Esophagus muscularis mucosa (tissue), 4 donors: ENCODE measurements around the gene ATRNL1. TPM values are rescaled to one million over a fixed set of nuclear protein-coding genes. Genes with fewer than 3 reads are reported as not detected.

Experiments
- DNase-seq: peaks from one replicate; pipeline ENCODE4 v3.0.0-alpha.2; 2017; ENCODE audit errors: extremely low spot score
- H3K27ac ChIP-seq, 4 donors: fragments of 200-600 bp; sonication (generic); replicated peaks in 1 of 4; 1 replicate in 3 of 4; 2 replicates in 1 of 4; pipeline ENCODE4 v1.5.1; 2016 to 2019; ENCODE audit warnings: mild to moderate bottlenecking in 1 of 4
- H3K27me3 ChIP-seq, 4 donors: fragments of 200-600 bp; sonication (generic); one replicate each; pipeline versions ENCODE4 v1.5.1 to v1.6.0; 2016 to 2019
- H3K36me3 ChIP-seq, 4 donors: fragments of 200-600 bp; sonication (generic); one replicate each; pipeline ENCODE4 v1.5.1; 2016 to 2019
- H3K4me1 ChIP-seq, 4 donors: fragments of 200-600 bp; sonication (generic); one replicate each; pipeline ENCODE4 v1.5.1; 2016 to 2019
- H3K4me3 ChIP-seq, 4 donors: fragments of 200-600 bp; sonication (generic); 1 replicate in 2 of 4; 2 replicates in 2 of 4; pipeline ENCODE4 v1.5.1; 2016 to 2019; ENCODE audit warnings: mild to moderate bottlenecking in 4 of 4, moderate library complexity in 1 of 4
- H3K9me3 ChIP-seq, 4 donors: fragments of 200-600 bp; sonication (generic); 1 replicate in 3 of 4; 2 replicates in 1 of 4; pipeline ENCODE4 v1.5.1; 2016 to 2019
- EP300 ChIP-seq: sonication (generic); formaldehyde crosslinking; IDR thresholded peaks from one replicate; pipeline ENCODE4 v1.6.1; 2017; ENCODE audit warnings: antibody characterized with exemption
- POLR2A ChIP-seq: fragments of 450-650 bp; IDR thresholded peaks from one replicate; pipeline ENCODE4 v1.6.1; 2017; ENCODE audit warnings: antibody characterized with exemption, moderate library complexity, mild to moderate bottlenecking, low read depth
- POLR2AphosphoS5 ChIP-seq, 2 donors: sonication (generic); formaldehyde crosslinking; IDR thresholded peaks; one replicate each; pipeline ENCODE4 v1.6.1; 2017; ENCODE audit warnings: antibody characterized with exemption in 2 of 2
- WGBS: methylation state at CpG from one replicate; pipeline ENCODE4 v1.1.5; 2018; 5-methylcytosine and 5-hydroxymethylcytosine counted together
- intact Hi-C: fragments of 100-400 bp; cut with DNase I; formaldehyde crosslinking; loops from one replicate; pipeline ENCODE4 v1.15.1; 2023
- total RNA-seq, 4 donors: library from RNA; depleted of rRNA; stranded (reverse); fragments of >200 nt; gene quantifications; one replicate each; pipeline versions ENCODE4 v1.1.0 to v1.2.1, GENCODE V29; 2016
- TF ChIP-seq, protein P1 (sequence below), 3 experiments: fragments of 200-600 bp in 2 of 3; fragments of 450-650 bp in 1 of 3; sonication (generic) in 2 of 3; IDR thresholded peaks; one replicate each; pipeline ENCODE4 v1.5.1; 2017 to 2019; ENCODE audit warnings: antibody characterized with exemption in 3 of 3, mild to moderate bottlenecking in 2 of 3, moderate library complexity in 1 of 3

Gene ATRNL1
- total RNA-seq, 4 donors from 2014 or later: 5.0 to 18.0 (median 11.3) TPM

DNA sequence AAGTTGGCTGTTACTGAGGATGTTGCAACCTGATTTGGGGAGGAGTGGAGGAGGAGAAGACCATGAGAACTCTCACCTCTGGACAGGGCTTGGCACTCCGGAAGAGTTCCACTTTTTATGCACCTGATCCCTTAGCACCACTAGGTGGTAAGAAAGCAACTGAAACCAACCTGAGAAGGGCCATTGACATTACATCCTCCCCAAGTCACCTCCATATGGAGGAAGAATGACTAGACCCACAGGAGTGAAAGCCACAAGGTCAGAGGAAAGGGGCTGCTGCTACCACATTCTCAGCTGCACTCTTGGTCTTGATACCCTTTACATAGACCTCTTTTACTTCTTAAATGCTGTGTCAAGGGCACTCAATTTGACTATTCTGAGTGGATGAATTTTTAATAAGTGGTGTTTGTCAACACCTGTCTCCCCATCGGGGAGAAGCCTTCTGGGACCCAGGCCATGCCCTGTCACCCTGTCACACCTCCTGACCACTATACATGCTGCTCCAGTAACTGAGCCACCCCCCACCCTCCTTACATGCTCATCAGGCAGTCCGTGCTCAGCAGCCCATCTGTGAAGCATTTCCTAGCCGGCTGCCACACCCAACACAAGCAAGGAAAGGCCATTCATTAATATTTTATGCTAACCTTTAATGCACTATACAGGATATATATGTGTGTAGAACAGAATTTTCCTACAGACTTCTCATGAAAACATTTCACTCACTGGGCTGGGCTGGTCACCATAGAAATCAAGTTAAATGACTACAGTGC lies 817.0 kb downstream of the ATRNL1 start:
- H3K27me3 ChIP-seq: no peaks in the 10 kb centered on the region
- no peak for DNase-seq
- no peak overlapping the region for H3K27ac ChIP-seq
- no peaks in the 10 kb centered on the region for H3K4me1 ChIP-seq
- no peaks in the 10 kb centered on the region for H3K9me3 ChIP-seq
- intact Hi-C loops: no loop called here
- H3K4me3 ChIP-seq: no peak overlapping the region
- TF ChIP-seq EP300 (no peak), POLR2AphosphoS5 (IDR thresholded peaks at IDR 0.05) (no peak), POLR2A (no peak)
- TF ChIP-seq, protein P1, sequence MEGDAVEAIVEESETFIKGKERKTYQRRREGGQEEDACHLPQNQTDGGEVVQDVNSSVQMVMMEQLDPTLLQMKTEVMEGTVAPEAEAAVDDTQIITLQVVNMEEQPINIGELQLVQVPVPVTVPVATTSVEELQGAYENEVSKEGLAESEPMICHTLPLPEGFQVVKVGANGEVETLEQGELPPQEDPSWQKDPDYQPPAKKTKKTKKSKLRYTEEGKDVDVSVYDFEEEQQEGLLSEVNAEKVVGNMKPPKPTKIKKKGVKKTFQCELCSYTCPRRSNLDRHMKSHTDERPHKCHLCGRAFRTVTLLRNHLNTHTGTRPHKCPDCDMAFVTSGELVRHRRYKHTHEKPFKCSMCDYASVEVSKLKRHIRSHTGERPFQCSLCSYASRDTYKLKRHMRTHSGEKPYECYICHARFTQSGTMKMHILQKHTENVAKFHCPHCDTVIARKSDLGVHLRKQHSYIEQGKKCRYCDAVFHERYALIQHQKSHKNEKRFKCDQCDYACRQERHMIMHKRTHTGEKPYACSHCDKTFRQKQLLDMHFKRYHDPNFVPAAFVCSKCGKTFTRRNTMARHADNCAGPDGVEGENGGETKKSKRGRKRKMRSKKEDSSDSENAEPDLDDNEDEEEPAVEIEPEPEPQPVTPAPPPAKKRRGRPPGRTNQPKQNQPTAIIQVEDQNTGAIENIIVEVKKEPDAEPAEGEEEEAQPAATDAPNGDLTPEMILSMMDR (IDR thresholded peaks at IDR 0.05): no peak
- H3K36me3 ChIP-seq: no peaks in the 10 kb centered on the region
- WGBS: 90% methylated on average over 4 of the region's 4 CpGs

DNA sequence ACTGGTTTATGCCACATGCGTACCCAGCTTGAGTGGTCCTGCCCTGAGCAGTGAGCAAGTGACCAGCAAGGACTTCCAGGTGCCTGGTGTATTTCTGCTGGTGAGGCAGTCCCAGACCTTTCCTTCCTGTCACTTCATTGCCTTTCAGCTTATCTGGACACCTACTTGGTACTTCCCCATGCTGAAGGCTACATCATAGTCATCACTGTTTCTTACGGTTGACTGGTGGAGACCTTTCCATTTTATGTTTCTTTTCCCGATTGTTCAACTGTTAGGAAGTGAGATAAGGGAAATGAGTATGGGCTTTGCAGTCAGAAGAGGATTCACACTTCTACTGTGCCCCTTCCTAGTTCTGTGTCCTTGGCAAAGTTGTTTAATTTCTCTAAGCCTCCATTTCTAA lies 821.3 kb downstream of the ATRNL1 start:
- Histone ChIP-seq H3K27me3 (no peaks in the 10 kb centered on the region), H3K4me3 (no peak overlapping the region), H3K9me3 (no peaks in the 10 kb centered on the region), H3K36me3 (no peaks in the 10 kb centered on the region), H3K4me1 (no peaks in the 10 kb centered on the region), H3K27ac (no peak overlapping the region)
- TF ChIP-seq POLR2A: no peak
- TF ChIP-seq, protein P1 (IDR thresholded peaks at IDR 0.05): no peak
- TF ChIP-seq EP300: no peak
- no peak for TF ChIP-seq POLR2AphosphoS5 (IDR thresholded peaks at IDR 0.05)
- WGBS: 97% methylated on average over 3 of the region's 3 CpGs
- no peak for DNase-seq
- intact Hi-C loops: no loop called here

DNA sequence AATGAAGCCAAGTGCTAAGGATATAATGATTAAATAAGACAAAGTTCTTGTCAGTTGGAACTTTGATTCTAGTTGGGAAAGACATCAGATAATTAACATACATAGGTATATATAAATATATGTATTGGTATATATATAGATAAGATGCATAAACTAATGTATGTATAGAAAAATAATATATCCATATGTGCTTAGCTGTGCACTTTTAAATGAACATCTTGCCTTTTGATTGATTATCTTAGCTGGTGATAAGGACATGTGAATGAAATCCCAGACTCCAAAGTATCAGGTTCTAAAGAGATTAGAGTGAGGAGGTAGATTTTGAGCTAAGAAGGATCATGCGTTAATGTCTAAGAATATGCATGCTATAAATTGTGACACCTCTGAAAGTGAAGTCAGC lies 822.3 kb downstream of the ATRNL1 start:
- Histone ChIP-seq H3K4me1 (no peaks in the 10 kb centered on the region), H3K27me3 (no peaks in the 10 kb centered on the region), H3K36me3 (no peaks in the 10 kb centered on the region), H3K4me3 (no peak overlapping the region), H3K9me3 (no peaks in the 10 kb centered on the region), H3K27ac (no peak overlapping the region)
- no peak for TF ChIP-seq POLR2A
- TF ChIP-seq POLR2AphosphoS5 (IDR thresholded peaks at IDR 0.05): no peak
- no peak for DNase-seq
- intact Hi-C loops: no loop called here
- 88% methylated on average over 1 of the region's 1 CpG for WGBS

DNA sequence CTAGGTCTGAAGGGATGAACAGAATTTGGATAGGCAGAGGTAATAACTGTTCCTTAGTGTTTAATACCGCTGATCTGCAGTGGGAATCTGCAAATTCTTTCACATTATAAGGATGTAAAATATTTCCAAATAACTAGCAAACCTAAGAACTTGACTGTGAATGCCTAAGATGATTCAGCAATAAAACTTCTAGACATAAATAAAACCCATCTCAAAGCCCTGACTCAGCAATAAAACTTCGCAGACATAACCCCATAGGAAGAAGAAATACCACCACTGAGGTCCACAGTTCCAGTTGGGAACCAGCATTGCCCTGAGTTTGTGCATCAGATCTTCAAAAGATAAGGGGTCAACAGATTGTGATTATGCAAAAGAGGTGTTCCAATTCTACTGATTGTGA lies 825.6 kb downstream of the ATRNL1 start:
- no peak overlapping the region for H3K4me3 ChIP-seq
- intact Hi-C loops: no loop called here
- DNase-seq: no peak
- H3K36me3 ChIP-seq: no peaks in the 10 kb centered on the region
- WGBS: 98% methylated on average over 2 of the region's 2 CpGs
- H3K27me3 ChIP-seq: no peaks in the 10 kb centered on the region
- H3K9me3 ChIP-seq: no peaks in the 10 kb centered on the region
- H3K4me1 ChIP-seq: no peaks in the 10 kb centered on the region
- TF ChIP-seq, protein P1 (IDR thresholded peaks at IDR 0.05): no peak
- TF ChIP-seq EP300 (no peak), POLR2A (no peak), POLR2AphosphoS5 (IDR thresholded peaks at IDR 0.05) (no peak)
- no peak overlapping the region for H3K27ac ChIP-seq

DNA sequence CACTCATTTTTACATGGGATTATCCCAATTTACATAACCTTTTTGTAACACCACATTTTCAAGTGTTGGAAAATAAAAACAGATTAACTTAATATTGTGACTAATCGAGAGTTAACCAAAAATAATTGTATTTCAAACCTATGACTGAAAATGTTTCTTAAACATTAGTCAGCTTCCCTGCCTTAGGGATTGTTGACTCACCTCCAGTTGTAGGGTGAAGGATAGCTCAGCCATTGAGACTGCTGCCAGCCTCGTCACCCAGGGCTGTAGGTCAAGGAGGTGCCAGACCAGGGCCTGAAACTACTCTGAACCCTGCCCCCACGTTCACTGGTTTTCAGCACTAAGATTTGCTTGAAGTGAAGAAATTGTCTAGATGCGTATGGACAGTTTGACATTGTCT lies 828.6 kb downstream of the ATRNL1 start:
- Histone ChIP-seq H3K27me3 (no peaks in the 10 kb centered on the region), H3K36me3 (no peaks in the 10 kb centered on the region), H3K4me3 (no peak overlapping the region), H3K9me3 (no peaks in the 10 kb centered on the region), H3K4me1 (no peaks in the 10 kb centered on the region), H3K27ac (no peak overlapping the region)
- no peak for DNase-seq
- TF ChIP-seq POLR2AphosphoS5 (IDR thresholded peaks at IDR 0.05): no peak
- 83% methylated on average over 4 of the region's 4 CpGs for WGBS
- intact Hi-C loops: no loop called here

DNA sequence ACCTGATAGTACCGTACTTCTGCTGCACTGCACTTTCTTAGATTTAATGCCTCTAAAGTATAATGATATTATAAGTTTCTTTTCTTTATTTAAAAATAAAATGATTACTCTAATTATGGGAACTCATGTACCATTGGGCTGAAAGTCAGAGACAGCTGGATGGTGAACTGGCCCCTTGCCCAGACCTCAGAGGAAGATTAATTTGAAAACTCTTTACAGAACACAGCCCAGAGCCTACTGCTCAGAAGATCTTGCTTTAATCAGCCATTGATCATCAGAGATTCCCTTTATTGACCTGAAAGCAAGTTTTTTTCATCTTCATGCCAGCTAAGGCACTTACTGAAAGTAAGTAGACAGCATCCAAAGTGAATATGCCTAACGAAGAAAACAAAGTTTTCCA lies 838.1 kb downstream of the ATRNL1 start:
- no peaks in the 10 kb centered on the region for H3K9me3 ChIP-seq
- H3K27ac ChIP-seq: no peak overlapping the region
- DNase-seq: no peak
- no peaks in the 10 kb centered on the region for H3K4me1 ChIP-seq
- WGBS: 96% methylated on average over 2 of the region's 2 CpGs
- intact Hi-C loops: no loop called here
- no peak overlapping the region for H3K4me3 ChIP-seq
- H3K27me3 ChIP-seq: no peaks in the 10 kb centered on the region
- no peak for TF ChIP-seq POLR2A
- no peak for TF ChIP-seq EP300
- TF ChIP-seq, protein P1 (IDR thresholded peaks at IDR 0.05): no peak
- no peak for TF ChIP-seq POLR2AphosphoS5 (IDR thresholded peaks at IDR 0.05)
- H3K36me3 ChIP-seq: no peaks in the 10 kb centered on the region
